Neural progenitor cell (in vitro differentiated cells): Measurements from ENCODE around the gene PHLDB2. TPM values are rescaled to one million over a fixed set of nuclear protein-coding genes. Genes with fewer than 3 reads are reported as not detected.

Source experiments
- DNase-seq: peaks from one replicate; pipeline ENCODE4 v3.0.0-alpha.2; 2016; ENCODE audit warnings: low spot score
- H2AFZ ChIP-seq: fragments of 200-600 bp; sonication (generic); replicated peaks from 2 replicates; pipeline ENCODE4 v1.6.1; 2016; ENCODE audit warnings: antibody characterized with exemption
- H3F3A ChIP-seq: fragments of 200-600 bp; sonication (generic); 2 replicates; pipeline ENCODE4 v1.6.1; 2016; ENCODE audit warnings: antibody characterized with exemption, low read depth
- H3K27ac ChIP-seq: fragments of 200-600 bp; sonication (generic); 2 replicates; pipeline ENCODE4 v1.5.1; 2016; ENCODE audit warnings: mild to moderate bottlenecking
- H3K27me3 ChIP-seq: fragments of 200-600 bp; sonication (generic); 2 replicates; pipeline ENCODE4 v1.6.1; 2016; ENCODE audit warnings: mild to moderate bottlenecking, moderate library complexity
- H3K36me3 ChIP-seq: fragments of 200-600 bp; sonication (generic); 2 replicates; pipeline ENCODE4 v1.5.1; 2016
- H3K4me1 ChIP-seq: fragments of 200-600 bp; sonication (generic); 2 replicates; pipeline ENCODE4 v1.6.1; 2016; ENCODE audit warnings: mixed run types
- H3K4me2 ChIP-seq: fragments of 200-600 bp; sonication (generic); 2 replicates; pipeline ENCODE4 v1.6.1; 2016
- H3K4me3 ChIP-seq: fragments of 200-600 bp; sonication (generic); 2 replicates; pipeline ENCODE4 v1.5.1; 2016
- H3K79me2 ChIP-seq: fragments of 200-600 bp; sonication (generic); 2 replicates; pipeline ENCODE4 v1.6.1; 2016; ENCODE audit warnings: low read depth
- H3K9ac ChIP-seq: fragments of 200-600 bp; sonication (generic); 2 replicates; pipeline ENCODE4 v1.6.1; 2016
- H3K9me3 ChIP-seq: fragments of 200-600 bp; sonication (generic); 2 replicates; pipeline ENCODE4 v1.5.1; 2016; ENCODE audit warnings: low read depth
- H4K20me1 ChIP-seq: fragments of 200-600 bp; sonication (generic); 2 replicates; pipeline ENCODE4 v1.6.1; 2016; ENCODE audit warnings: low read depth
- H3K27ac Mint-ChIP-seq: 3 replicates; pipeline ENCODE4 v1.8.0; 2021; ENCODE audit warnings: mixed read lengths
- H3K27me3 Mint-ChIP-seq: 2 replicates; pipeline ENCODE4 v1.8.0; 2022; ENCODE audit warnings: low read depth, mild to moderate bottlenecking, inconsistent platforms, moderate library complexity, mixed read lengths; ENCODE audit not compliant: insufficient read depth
- H3K36me3 Mint-ChIP-seq: 3 replicates; pipeline ENCODE4 v1.8.0; 2021; ENCODE audit warnings: mixed read lengths
- H3K4me1 Mint-ChIP-seq: 3 replicates; pipeline ENCODE4 v1.8.0; 2021; ENCODE audit warnings: mixed read lengths
- H3K4me3 Mint-ChIP-seq: 3 replicates; pipeline ENCODE4 v1.8.0; 2021; ENCODE audit warnings: mild to moderate bottlenecking, moderate library complexity, mixed read lengths
- H3K9me3 Mint-ChIP-seq: 3 replicates; pipeline ENCODE4 v1.8.0; 2020; ENCODE audit warnings: mixed read lengths
- CTCF ChIP-seq: fragments of 200-600 bp; sonication (generic); IDR thresholded peaks from 2 replicates; pipeline ENCODE4 v1.5.1; 2017; ENCODE audit warnings: antibody characterized with exemption, mild to moderate bottlenecking
- EZH2 ChIP-seq: fragments of 200-600 bp; sonication (generic); IDR thresholded peaks from 2 replicates; pipeline ENCODE4 v1.6.1; 2017; ENCODE audit warnings: antibody characterized with exemption, mild to moderate bottlenecking, moderate library complexity
- EZH2phosphoT487 ChIP-seq: fragments of 200-600 bp; sonication (generic); IDR thresholded peaks from 2 replicates; pipeline ENCODE4 v1.6.1; 2017; ENCODE audit warnings: antibody characterized with exemption
- total RNA-seq: library from RNA; depleted of rRNA; stranded (reverse); fragments of >200 nt; gene quantifications from 2 replicates; pipeline ENCODE4 v1.2.3, GENCODE V29; 2015; ENCODE audit warnings: low replicate concordance

PHLDB2 gene
- total RNA-seq, 1 donor from 2014 or later = 15.9 TPM

DNA sequence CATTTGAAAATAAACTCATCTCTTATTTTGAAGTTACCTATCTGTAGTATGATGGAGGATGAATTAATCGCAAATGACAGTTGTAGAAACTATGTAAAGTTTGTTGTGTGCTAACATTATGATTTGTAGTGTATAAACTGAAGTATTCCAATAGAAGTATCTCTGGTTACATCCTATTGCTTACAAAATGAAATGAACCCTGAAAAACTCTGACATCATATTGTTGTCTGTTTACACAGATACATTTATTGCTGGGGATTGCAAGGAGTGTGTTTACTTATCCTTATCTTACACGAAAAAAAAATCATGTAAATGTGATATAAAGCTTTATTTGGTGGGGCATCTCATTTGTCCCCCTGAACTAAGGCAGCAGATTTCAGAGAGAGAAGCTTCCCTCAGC, 117.2 kb downstream of the PHLDB2 start:
- Mint-ChIP-seq H3K4me3 (no peak overlapping the region), H3K36me3 (peaks cover 2% of the 10 kb centered on the region), H3K4me1 (peaks cover 28% of the 10 kb centered on the region), H3K27ac (no peak overlapping the region), H3K27me3 (no peaks in the 10 kb centered on the region), H3K9me3 (no peaks in the 10 kb centered on the region)
- Histone ChIP-seq H2AFZ (no peak overlapping the region), H3K27me3 (peaks cover 5% of the 10 kb centered on the region), H3K9ac (no peak overlapping the region), H3K9me3 (no peaks in the 10 kb centered on the region), H3K4me2 (no peak overlapping the region), H3K36me3 (no peaks in the 10 kb centered on the region), H3K79me2 (peaks cover 24% of the 10 kb centered on the region), H4K20me1 (peaks cover 4% of the 10 kb centered on the region), H3K27ac (no peak overlapping the region), H3F3A (peaks cover 14% of the 10 kb centered on the region), H3K4me3 (no peak overlapping the region), H3K4me1 (peaks cover 16% of the 10 kb centered on the region)
- TF ChIP-seq CTCF (no peak), EZH2phosphoT487 (no peak), EZH2 (no peak)
- DNase-seq = no peak

GRCh38 chr3:111978583-111979433, 119.7 kb downstream of the PHLDB2 start, which contains the start of gene ABHD10:
Gene ABHD10 (plus strand): TSS chr3:111979026. CDS start chr3:111979062, 36 bp downstream.
- H3K4me1 Mint-ChIP-seq = peaks cover 27% of the 10 kb centered on the region
- peak within 1 kb of the TSS; percentile 94 for H3K4me3 Mint-ChIP-seq
- no peaks in the 10 kb centered on the region for H3K9me3 ChIP-seq
- peak within 1 kb of the TSS; percentile 96 for H2AFZ ChIP-seq
- peak; percentile 97 for DNase-seq
- H3K27me3 Mint-ChIP-seq = no peaks in the 10 kb centered on the region
- peaks cover 4% of the 10 kb centered on the region for H4K20me1 ChIP-seq
- no peak for TF ChIP-seq EZH2phosphoT487
- peak; percentile 36 for TF ChIP-seq EZH2
- H3K9ac ChIP-seq = peak within 1 kb of the TSS; percentile 18
- H3K9me3 Mint-ChIP-seq = no peaks in the 10 kb centered on the region
- H3K27ac ChIP-seq = peak within 1 kb of the TSS; percentile 20
- H3K27ac Mint-ChIP-seq = peak within 1 kb of the TSS; percentile 80
- H3K4me1 ChIP-seq = peaks cover 24% of the 10 kb centered on the region
- peaks cover 5% of the 10 kb centered on the region for H3K27me3 ChIP-seq
- H3K79me2 ChIP-seq = peaks cover 49% of the 10 kb centered on the region
- peak within 1 kb of the TSS; percentile 79 for H3K4me3 ChIP-seq
- H3K36me3 Mint-ChIP-seq = peaks cover 10% of the 10 kb centered on the region
- H3K36me3 ChIP-seq = no peaks in the 10 kb centered on the region
- H3K4me2 ChIP-seq = peak within 1 kb of the TSS; percentile 90
- peaks cover 14% of the 10 kb centered on the region for H3F3A ChIP-seq

DNA sequence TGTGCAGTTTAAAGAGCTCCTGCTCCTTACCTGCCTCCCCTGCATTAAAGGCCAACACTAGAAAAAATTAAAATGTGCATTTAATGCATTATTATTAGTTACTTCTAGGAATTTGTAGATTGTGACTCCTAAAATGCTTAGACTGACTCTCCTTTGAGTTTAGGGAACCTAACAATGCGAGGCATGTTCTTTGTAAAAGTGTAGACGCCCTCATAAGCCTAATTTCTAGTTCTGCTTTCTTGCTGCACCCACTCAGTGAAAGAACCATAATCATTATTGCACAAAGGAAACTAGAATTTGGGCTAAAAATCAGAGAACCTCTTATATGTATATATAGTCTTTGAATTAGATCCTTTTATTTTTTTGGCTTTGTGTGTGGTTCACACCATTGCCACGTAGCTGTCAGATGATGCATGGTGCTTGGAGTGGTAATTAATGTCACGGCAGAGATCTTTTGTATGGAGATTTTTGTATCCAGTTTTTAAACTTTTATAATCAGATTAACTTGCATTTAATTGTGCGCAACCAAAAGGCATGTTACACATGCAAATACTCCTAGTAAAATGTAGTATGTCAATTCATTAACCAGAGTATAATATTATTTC, 120.5 kb downstream of the PHLDB2 start:
- Histone ChIP-seq H3K27ac (peak overlapping the region; percentile 20), H3K4me1 (peaks cover 24% of the 10 kb centered on the region), H3K9ac (peak overlapping the region; percentile 18), H3K9me3 (no peaks in the 10 kb centered on the region), H3K4me2 (peak overlapping the region; percentile 90), H3K36me3 (peaks cover 4% of the 10 kb centered on the region), H4K20me1 (peaks cover 7% of the 10 kb centered on the region), H3F3A (peaks cover 14% of the 10 kb centered on the region), H3K27me3 (peaks cover 5% of the 10 kb centered on the region), H2AFZ (peak overlapping the region; percentile 96), H3K79me2 (peaks cover 53% of the 10 kb centered on the region), H3K4me3 (peak overlapping the region; percentile 79)
- peaks cover 10% of the 10 kb centered on the region for H3K36me3 Mint-ChIP-seq
- peak overlapping the region; percentile 94 for H3K4me3 Mint-ChIP-seq
- TF ChIP-seq CTCF (no peak), EZH2 (peak; percentile 0)
- no peaks in the 10 kb centered on the region for H3K27me3 Mint-ChIP-seq
- no peaks in the 10 kb centered on the region for H3K9me3 Mint-ChIP-seq
- H3K27ac Mint-ChIP-seq = peak overlapping the region; percentile 80
- peaks cover 27% of the 10 kb centered on the region for H3K4me1 Mint-ChIP-seq
- DNase-seq = no peak
